ENCODE measurements around the gene SNX11. TPM values are rescaled to one million over a fixed set of nuclear protein-coding genes. Genes with fewer than 3 reads are reported as not detected.

The SNX11 gene
- total and polyA plus RNA-seq, 8 donors: 3.5 to 35.7 (median 14.1) TPM

DNA sequence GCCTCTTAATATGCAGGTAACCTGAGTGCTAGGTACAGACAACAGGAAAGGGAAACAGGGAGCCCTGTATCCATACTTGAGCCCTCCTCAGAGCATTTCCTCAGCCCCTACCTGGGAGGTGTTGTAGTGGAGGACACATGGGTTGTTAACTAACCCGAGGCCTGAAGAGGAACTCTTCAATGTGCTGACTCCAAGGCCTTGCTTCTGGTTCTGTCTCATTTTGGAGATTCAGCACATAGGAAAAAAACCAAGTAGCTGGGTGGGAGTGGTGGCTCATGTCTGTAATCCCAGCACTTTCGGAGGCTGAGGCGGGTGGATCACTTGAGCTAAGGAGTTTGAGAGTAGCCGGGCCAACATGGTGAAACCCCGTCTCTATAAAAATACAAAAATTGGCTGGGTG lies 24.8 kb downstream of the SNX11 start:
- H3K4me1 ChIP-seq: no peaks in the 10 kb centered on the region
- no peaks in the 10 kb centered on the region for H3K36me3 ChIP-seq
- no peaks in the 10 kb centered on the region for H3K9me3 ChIP-seq
- intact Hi-C loops (cut with DNase I; ENCODE audit: low total_unique reads): no loop called here
- H3K27me3 ChIP-seq: no peaks in the 10 kb centered on the region
- TF ChIP-seq EP300 (IDR thresholded peaks at IDR 0.05) (no peak), POLR2A (IDR thresholded peaks at IDR 0.05) (no peak), POLR2AphosphoS5 (IDR thresholded peaks at IDR 0.05) (no peak)
- TF ChIP-seq, protein P1, sequence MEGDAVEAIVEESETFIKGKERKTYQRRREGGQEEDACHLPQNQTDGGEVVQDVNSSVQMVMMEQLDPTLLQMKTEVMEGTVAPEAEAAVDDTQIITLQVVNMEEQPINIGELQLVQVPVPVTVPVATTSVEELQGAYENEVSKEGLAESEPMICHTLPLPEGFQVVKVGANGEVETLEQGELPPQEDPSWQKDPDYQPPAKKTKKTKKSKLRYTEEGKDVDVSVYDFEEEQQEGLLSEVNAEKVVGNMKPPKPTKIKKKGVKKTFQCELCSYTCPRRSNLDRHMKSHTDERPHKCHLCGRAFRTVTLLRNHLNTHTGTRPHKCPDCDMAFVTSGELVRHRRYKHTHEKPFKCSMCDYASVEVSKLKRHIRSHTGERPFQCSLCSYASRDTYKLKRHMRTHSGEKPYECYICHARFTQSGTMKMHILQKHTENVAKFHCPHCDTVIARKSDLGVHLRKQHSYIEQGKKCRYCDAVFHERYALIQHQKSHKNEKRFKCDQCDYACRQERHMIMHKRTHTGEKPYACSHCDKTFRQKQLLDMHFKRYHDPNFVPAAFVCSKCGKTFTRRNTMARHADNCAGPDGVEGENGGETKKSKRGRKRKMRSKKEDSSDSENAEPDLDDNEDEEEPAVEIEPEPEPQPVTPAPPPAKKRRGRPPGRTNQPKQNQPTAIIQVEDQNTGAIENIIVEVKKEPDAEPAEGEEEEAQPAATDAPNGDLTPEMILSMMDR (IDR thresholded peaks at IDR 0.05): no peak
- 79 to 87% (median 86%) methylated on average over 5 of the region's 5 CpGs for WGBS, 5 donors
- no peak for DNase-seq
- H3K27ac ChIP-seq: no peak overlapping the region
- H3K4me3 ChIP-seq: no peak overlapping the region

GRCh38 chr17:48134912-48135480 lies 27.4 kb downstream of the SNX11 start:
- Histone ChIP-seq H3K27me3 (no peaks in the 10 kb centered on the region), H3K4me1 (no peaks in the 10 kb centered on the region), H3K27ac (no peak overlapping the region), H3K4me3 (no peak overlapping the region), H3K9me3 (no peaks in the 10 kb centered on the region), H3K36me3 (no peaks in the 10 kb centered on the region)
- WGBS, 5 donors: 74 to 93% (median 80%) methylated on average over 3 of the region's 3 CpGs
- TF ChIP-seq EP300 (IDR thresholded peaks at IDR 0.05): no peak
- TF ChIP-seq, protein P1 (IDR thresholded peaks at IDR 0.05): no peak
- no peak for TF ChIP-seq POLR2AphosphoS5 (IDR thresholded peaks at IDR 0.05)
- TF ChIP-seq POLR2A (IDR thresholded peaks at IDR 0.05): no peak
- DNase-seq: no peak
- intact Hi-C loops (cut with DNase I; ENCODE audit: low total_unique reads): no loop called here

GRCh38 chr17:48137656-48138055 lies 30.1 kb downstream of the SNX11 start:
- no peaks in the 10 kb centered on the region for H3K4me1 ChIP-seq
- 48 to 76% (median 74%) methylated on average over 1 of the region's 1 CpG for WGBS, 5 donors
- H3K4me3 ChIP-seq: no peak overlapping the region
- H3K9me3 ChIP-seq: no peaks in the 10 kb centered on the region
- no peak overlapping the region for H3K27ac ChIP-seq
- intact Hi-C loops (cut with DNase I; ENCODE audit: low total_unique reads): no loop called here
- DNase-seq: no peak
- peaks cover 0 to 16% (median 0%) of the 10 kb centered on the region in 3 donors for H3K27me3 ChIP-seq
- TF ChIP-seq POLR2AphosphoS5 (IDR thresholded peaks at IDR 0.05) (no peak), POLR2A (IDR thresholded peaks at IDR 0.05) (no peak), EP300 (IDR thresholded peaks at IDR 0.05) (no peak)
- TF ChIP-seq, protein P1 (IDR thresholded peaks at IDR 0.05): no peak
- H3K36me3 ChIP-seq: no peaks in the 10 kb centered on the region

- peaks cover 0 to 36% (median 9%) of the 10 kb centered on the region in 3 donors for H3K27me3 ChIP-seq
- intact Hi-C loops (cut with DNase I; ENCODE audit: low total_unique reads): no loop called here
- H3K9me3 ChIP-seq: no peaks in the 10 kb centered on the region
- no peaks in the 10 kb centered on the region for H3K4me1 ChIP-seq
- 52 to 69% (median 67%) methylated on average over 2 of the region's 2 CpGs for WGBS, 5 donors
- no peak for DNase-seq
- TF ChIP-seq EP300 (IDR thresholded peaks at IDR 0.05) (no peak), POLR2A (IDR thresholded peaks at IDR 0.05) (no peak), POLR2AphosphoS5 (IDR thresholded peaks at IDR 0.05) (no peak)
- TF ChIP-seq, protein P1 (IDR thresholded peaks at IDR 0.05): no peak
- no peaks in the 10 kb centered on the region for H3K36me3 ChIP-seq
- no peak overlapping the region for H3K27ac ChIP-seq
- no peak overlapping the region for H3K4me3 ChIP-seq
These were observed 32.4 kb downstream of the SNX11 start for GRCh38 chr17:48139944-48140343.

Measured in stomach (tissue), 9 donors.